GM12878 (cell line): ENCODE data around the gene MPZL3.

Experiments used
- FOXK2 ChIP-seq: fragments of 450-650 bp; IDR thresholded peaks from 2 replicates; pipeline ENCODE4 v1.6.1; 2017; ENCODE audit warnings: mild to moderate bottlenecking, moderate library complexity
- IRF3 ChIP-seq: fragments of 450-650 bp; IDR thresholded peaks from 2 replicates; pipeline ENCODE4 v1.6.1; 2014; ENCODE audit warnings: mild to moderate bottlenecking
- TAF1 ChIP-seq: IDR thresholded peaks from 2 replicates; pipeline ENCODE4 v1.6.1; 2011; ENCODE audit warnings: mild to moderate bottlenecking, low read depth, low read length, borderline replicate concordance

- TF ChIP-seq FOXK2 = no peak
- TF ChIP-seq IRF3 = no peak
- TF ChIP-seq TAF1 = no peak
Measured at GRCh38 chr11:118240999-118241763, 11.0 kb downstream of the MPZL3 start.
